OCI-LY3 (cell line): ENCODE results near the gene CDA.

Experiments
- EZH2phosphoT487 ChIP-seq: fragments of 200-600 bp; shearing (Covaris generic); IDR thresholded peaks from 2 replicates; pipeline ENCODE4 v1.6.1; 2018; ENCODE audit warnings: antibody characterized with exemption, mixed run types, low read depth
- TF ChIP-seq, protein P1 (sequence below): fragments of 200-600, 300-600 bp; sonication (generic); IDR thresholded peaks from 2 replicates; pipeline ENCODE4 v1.5.1; 2014; ENCODE audit warnings: antibody characterized with exemption, low read length, low read depth

GRCh38 chr1:20590306-20590777 lies 1.4 kb downstream of the CDA start:
- TF ChIP-seq, protein P1, sequence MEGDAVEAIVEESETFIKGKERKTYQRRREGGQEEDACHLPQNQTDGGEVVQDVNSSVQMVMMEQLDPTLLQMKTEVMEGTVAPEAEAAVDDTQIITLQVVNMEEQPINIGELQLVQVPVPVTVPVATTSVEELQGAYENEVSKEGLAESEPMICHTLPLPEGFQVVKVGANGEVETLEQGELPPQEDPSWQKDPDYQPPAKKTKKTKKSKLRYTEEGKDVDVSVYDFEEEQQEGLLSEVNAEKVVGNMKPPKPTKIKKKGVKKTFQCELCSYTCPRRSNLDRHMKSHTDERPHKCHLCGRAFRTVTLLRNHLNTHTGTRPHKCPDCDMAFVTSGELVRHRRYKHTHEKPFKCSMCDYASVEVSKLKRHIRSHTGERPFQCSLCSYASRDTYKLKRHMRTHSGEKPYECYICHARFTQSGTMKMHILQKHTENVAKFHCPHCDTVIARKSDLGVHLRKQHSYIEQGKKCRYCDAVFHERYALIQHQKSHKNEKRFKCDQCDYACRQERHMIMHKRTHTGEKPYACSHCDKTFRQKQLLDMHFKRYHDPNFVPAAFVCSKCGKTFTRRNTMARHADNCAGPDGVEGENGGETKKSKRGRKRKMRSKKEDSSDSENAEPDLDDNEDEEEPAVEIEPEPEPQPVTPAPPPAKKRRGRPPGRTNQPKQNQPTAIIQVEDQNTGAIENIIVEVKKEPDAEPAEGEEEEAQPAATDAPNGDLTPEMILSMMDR: no peak
- TF ChIP-seq EZH2phosphoT487: no peak
